K562 (cell line): ENCODE results near the gene PPM1F. TPM values are rescaled to one million over a fixed set of nuclear protein-coding genes. Genes with fewer than 3 reads are reported as not detected.

ENCODE experiments used
- GATAD2B ChIP-seq: fragments of 450-650 bp; IDR thresholded peaks from 2 replicates; pipeline ENCODE4 v1.6.1; 2017; ENCODE audit warnings: mild to moderate bottlenecking, borderline replicate concordance
- IFI16 ChIP-seq: fragments of 250-450 bp; sonication (Bioruptor Pico); IDR thresholded peaks from 2 replicates; pipeline ENCODE4 v2.1.2; 2022; ENCODE audit warnings: mild to moderate bottlenecking, inconsistent platforms
- MYBL2 ChIP-seq, 2 experiments: fragments of 450-650 bp in 1 of 2; sonication (generic) in 1 of 2; formaldehyde crosslinking in 1 of 2; IDR thresholded peaks; 2 replicates each; pipeline versions ENCODE4 v1.6.1 to v1.8.1; 2017 to 2022; ENCODE audit warnings: borderline replicate concordance in 1 of 2, inconsistent platforms in 1 of 2, low read depth in 1 of 2, mild to moderate bottlenecking in 1 of 2, missing genetic modification reagents in 1 of 2, moderate library complexity in 1 of 2
- NBN ChIP-seq: fragments of 450-650 bp; IDR thresholded peaks from 2 replicates; pipeline ENCODE4 v1.6.1; 2016; ENCODE audit warnings: low read depth, mild to moderate bottlenecking
- NFE2 ChIP-seq: IDR thresholded peaks from 2 replicates; pipeline ENCODE4 v1.6.1; 2014; ENCODE audit warnings: antibody characterized with exemption, low read depth
- PHF21A ChIP-seq: fragments of 450-650 bp; IDR thresholded peaks from 2 replicates; pipeline ENCODE4 v1.6.1; 2017; ENCODE audit warnings: low read depth, borderline replicate concordance
- POLR2A ChIP-seq: fragments of 450-650 bp; conservative IDR thresholded peaks from 2 replicates; pipeline ENCODE4 v1.6.1; 2016
- PTBP1 ChIP-seq: fragments of 200-400 bp; formaldehyde crosslinking; IDR thresholded peaks from 2 replicates; pipeline ENCODE4 v1.6.1; 2017; ENCODE audit warnings: low read depth, low read length
- SMAD1 ChIP-seq: fragments of 150-350 bp; IDR thresholded peaks from 2 replicates; pipeline ENCODE4 v1.6.1; 2014; ENCODE audit warnings: low read length, low read depth; ENCODE audit not compliant: partially characterized antibody
- SRSF3 ChIP-seq: fragments of 200-400 bp; formaldehyde crosslinking; IDR thresholded peaks from 2 replicates; pipeline ENCODE4 v1.6.1; 2016; ENCODE audit warnings: mild to moderate bottlenecking, low read length, moderate library complexity; ENCODE audit not compliant: insufficient read depth
- TCFL5 ChIP-seq: fragments of 250-450 bp; sonication (Bioruptor Pico); conservative IDR thresholded peaks from 2 replicates; pipeline ENCODE4 v1.6.1; 2021; ENCODE audit warnings: mild to moderate bottlenecking, moderate library complexity, matching md5 sums
- TRIM24 ChIP-seq, 2 experiments: fragments of 450-650 bp; IDR thresholded peaks; 2 replicates each; pipeline ENCODE4 v1.6.1; 2016
- ZNF134 ChIP-seq: fragments of 250-450 bp; sonication (Bioruptor Pico); conservative IDR thresholded peaks from 2 replicates; pipeline ENCODE4 v1.4.0; 2020
- ZNF282 ChIP-seq: sonication (generic); formaldehyde crosslinking; IDR thresholded peaks from 2 replicates; pipeline ENCODE4 v1.8.1; 2023; ENCODE audit warnings: missing genetic modification reagents
- ZNF384 ChIP-seq: IDR thresholded peaks from 2 replicates; pipeline ENCODE4 v1.6.1; 2012; ENCODE audit warnings: low read depth, low read length, improper control_type of control experiment
- ZNF507 ChIP-seq: conservative IDR thresholded peaks from 2 replicates; pipeline ENCODE4 v1.6.1; 2017; ENCODE audit warnings: missing genetic modification characterization, missing compliant biosample characterization
- ZNF830 ChIP-seq: fragments of 250-450 bp; sonication (Bioruptor Pico); IDR thresholded peaks from 2 replicates; pipeline ENCODE4 v1.5.0; 2021; ENCODE audit warnings: mild to moderate bottlenecking
- polyA plus RNA-seq, 8 experiments: library from polyadenylated mRNA; depleted of rRNA in 4 of 8; stranded (reverse) in 5 of 8; unstranded in 3 of 8; fragments of >200 nt; fragmentation: Nextera tagmentation in 2 of 8; fragmentation: Illumina TruSeq in 1 of 8; extraction: Ambion mirVana in 2 of 8; extraction: Trizol in 1 of 8; gene quantifications; 2 replicates each; pipeline versions ENCODE4 v1.2.1 to v1.2.3, GENCODE V29; 2011 to 2014; ENCODE audit warnings: inconsistent platforms in 1 of 8, missing spikeins in 1 of 8
- total RNA-seq, 7 experiments: library from RNA; depleted of rRNA in 6 of 7; stranded (reverse); fragments of >200 nt in 6 of 7; fragmentation: Illumina TruSeq in 2 of 7; extraction: Trizol in 2 of 7; gene quantifications; 2 replicates each; pipeline versions ENCODE4 v1.2.1 to v1.2.3, GENCODE V29; 2011 to 2021; ENCODE audit warnings: low replicate concordance in 1 of 7
- TF ChIP-seq, protein P1 (sequence below): fragments of 450-650 bp; IDR thresholded peaks from 2 replicates; pipeline ENCODE4 v1.6.1; 2016; ENCODE audit warnings: missing biosample characterization, missing genetic modification characterization
- TF ChIP-seq, protein P2 (sequence below): fragments of 450-650 bp; IDR thresholded peaks from 2 replicates; pipeline ENCODE4 v1.6.1; 2016; ENCODE audit warnings: low read depth

PPM1F gene
- total and polyA plus RNA-seq, 9 of the 15 experiments (the other 6 are each of a cell fraction or from before 2014, with no cell fraction given): 2.1 to 159 (median 64.0) TPM

DNA sequence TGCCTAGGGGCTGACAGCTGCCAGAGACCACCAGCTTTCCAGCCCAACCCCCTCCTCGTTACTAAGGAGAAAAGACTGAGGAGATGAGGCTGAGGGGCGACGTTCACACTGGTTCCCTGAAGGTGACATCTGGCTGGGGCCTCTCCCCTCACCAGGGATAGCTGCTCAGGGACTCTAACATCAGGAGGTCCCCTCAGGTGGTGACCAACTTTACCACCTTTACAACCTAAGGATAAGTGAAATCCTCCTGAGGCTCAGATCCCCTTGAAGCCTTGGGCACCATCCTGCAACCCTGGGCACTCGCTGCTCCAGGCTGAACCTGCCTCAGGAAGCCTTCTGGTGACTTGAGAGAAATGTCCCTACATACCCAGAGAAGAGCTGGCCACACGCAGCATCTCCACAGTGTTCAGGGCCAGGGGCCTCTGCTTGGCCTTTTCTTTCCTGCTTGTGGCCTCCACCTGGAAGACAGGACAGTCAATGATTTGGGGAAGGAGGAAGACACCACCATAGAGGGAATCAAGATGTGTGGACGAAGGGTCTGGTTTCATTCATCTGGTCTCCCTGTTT is 12.4 kb upstream of the PPM1F start (continued):
- TF ChIP-seq ZNF384: no peak
- TF ChIP-seq SMAD1: no peak
- no peak for TF ChIP-seq IFI16 (CRISPR knock-in tag)
- no peak for TF ChIP-seq PTBP1
- TF ChIP-seq, protein P1, sequence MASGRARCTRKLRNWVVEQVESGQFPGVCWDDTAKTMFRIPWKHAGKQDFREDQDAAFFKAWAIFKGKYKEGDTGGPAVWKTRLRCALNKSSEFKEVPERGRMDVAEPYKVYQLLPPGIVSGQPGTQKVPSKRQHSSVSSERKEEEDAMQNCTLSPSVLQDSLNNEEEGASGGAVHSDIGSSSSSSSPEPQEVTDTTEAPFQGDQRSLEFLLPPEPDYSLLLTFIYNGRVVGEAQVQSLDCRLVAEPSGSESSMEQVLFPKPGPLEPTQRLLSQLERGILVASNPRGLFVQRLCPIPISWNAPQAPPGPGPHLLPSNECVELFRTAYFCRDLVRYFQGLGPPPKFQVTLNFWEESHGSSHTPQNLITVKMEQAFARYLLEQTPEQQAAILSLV (tag): no peak
- no peak for TF ChIP-seq TRIM24 (IDR thresholded peaks at IDR 0.05)
- TF ChIP-seq ZNF507 (tag): no peak
- TF ChIP-seq NBN: no peak
- no peak for TF ChIP-seq SRSF3
- no peak for TF ChIP-seq ZNF830
- no peak for TF ChIP-seq PHF21A
- TF ChIP-seq TCFL5: no peak
- TF ChIP-seq, protein P2, sequence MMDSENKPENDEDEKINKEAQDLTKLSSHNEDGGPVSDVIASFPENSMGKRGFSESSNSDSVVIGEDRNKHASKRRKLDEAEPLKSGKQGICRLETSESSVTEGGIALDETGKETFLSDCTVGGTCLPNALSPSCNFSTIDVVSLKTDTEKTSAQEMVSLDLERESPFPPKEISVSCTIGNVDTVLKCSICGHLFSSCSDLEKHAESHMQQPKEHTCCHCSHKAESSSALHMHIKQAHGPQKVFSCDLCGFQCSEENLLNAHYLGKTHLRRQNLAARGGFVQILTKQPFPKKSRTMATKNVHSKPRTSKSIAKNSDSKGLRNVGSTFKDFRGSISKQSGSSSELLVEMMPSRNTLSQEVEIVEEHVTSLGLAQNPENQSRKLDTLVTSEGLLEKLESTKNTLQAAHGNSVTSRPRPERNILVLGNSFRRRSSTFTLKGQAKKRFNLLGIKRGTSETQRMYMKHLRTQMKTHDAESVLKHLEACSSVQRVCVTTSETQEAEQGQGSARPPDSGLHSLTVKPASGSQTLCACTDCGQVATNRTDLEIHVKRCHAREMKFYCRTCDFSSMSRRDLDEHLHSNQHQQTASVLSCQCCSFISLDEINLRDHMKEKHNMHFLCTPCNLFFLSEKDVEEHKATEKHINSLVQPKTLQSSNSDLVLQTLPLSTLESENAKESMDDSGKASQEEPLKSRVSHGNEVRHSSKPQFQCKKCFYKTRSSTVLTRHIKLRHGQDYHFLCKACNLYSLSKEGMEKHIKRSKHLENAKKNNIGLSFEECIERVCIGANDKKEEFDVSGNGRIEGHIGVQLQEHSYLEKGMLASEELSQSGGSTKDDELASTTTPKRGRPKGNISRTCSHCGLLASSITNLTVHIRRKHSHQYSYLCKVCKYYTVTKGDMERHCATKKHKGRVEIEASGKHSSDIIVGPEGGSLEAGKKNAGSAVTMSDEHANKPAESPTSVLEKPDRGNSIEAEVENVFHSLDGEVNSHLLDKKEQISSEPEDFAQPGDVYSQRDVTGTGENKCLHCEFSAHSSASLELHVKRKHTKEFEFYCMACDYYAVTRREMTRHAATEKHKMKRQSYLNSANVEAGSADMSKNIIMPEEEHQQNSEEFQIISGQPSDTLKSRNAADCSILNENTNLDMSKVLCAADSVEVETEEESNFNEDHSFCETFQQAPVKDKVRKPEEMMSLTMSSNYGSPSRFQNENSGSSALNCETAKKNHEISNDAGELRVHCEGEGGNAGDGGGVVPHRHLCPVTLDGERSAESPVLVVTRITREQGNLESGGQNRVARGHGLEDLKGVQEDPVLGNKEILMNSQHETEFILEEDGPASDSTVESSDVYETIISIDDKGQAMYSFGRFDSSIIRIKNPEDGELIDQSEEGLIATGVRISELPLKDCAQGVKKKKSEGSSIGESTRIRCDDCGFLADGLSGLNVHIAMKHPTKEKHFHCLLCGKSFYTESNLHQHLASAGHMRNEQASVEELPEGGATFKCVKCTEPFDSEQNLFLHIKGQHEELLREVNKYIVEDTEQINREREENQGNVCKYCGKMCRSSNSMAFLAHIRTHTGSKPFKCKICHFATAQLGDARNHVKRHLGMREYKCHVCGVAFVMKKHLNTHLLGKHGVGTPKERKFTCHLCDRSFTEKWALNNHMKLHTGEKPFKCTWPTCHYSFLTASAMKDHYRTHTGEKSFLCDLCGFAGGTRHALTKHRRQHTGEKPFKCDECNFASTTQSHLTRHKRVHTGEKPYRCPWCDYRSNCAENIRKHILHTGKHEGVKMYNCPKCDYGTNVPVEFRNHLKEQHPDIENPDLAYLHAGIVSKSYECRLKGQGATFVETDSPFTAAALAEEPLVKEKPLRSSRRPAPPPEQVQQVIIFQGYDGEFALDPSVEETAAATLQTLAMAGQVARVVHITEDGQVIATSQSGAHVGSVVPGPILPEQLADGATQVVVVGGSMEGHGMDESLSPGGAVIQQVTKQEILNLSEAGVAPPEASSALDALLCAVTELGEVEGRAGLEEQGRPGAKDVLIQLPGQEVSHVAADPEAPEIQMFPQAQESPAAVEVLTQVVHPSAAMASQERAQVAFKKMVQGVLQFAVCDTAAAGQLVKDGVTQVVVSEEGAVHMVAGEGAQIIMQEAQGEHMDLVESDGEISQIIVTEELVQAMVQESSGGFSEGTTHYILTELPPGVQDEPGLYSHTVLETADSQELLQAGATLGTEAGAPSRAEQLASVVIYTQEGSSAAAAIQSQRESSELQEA: no peak
- TF ChIP-seq POLR2A: 0 out of 2 replicates have a peak, but pooled peaks have one; percentile 9
- no peak for TF ChIP-seq ZNF134 (CRISPR knock-in tag)
- no peak for TF ChIP-seq GATAD2B
- no peak for TF ChIP-seq MYBL2 (IDR thresholded peaks at IDR 0.05; ENCODE audit: low read depth)
- no peak; the same call in 1 of the 2 replicates for TF ChIP-seq MYBL2 (CRISPR knock-in tag; IDR thresholded peaks at IDR 0.05; ENCODE audit: borderline replicate concordance)
- no peak for TF ChIP-seq NFE2
- TF ChIP-seq ZNF282: no peak
